DMS79 (cell line): ENCODE data around the gene TMEM131.

Experiments used
- DNase-seq: peaks from one replicate; lab custom pipeline; 2025; lab: John Stamatoyannopoulos, UW

The TMEM131 gene

GRCh38 chr2:97991081-97991856 lies 4.5 kb downstream of the TMEM131 start:
- DNase-seq: no peak

GRCh38 chr2:97988722-97989121 lies 7.0 kb downstream of the TMEM131 start:
- DNase-seq: no peak

- no peak for DNase-seq
Measured at GRCh38 chr2:97985998-97986397, 9.8 kb downstream of the TMEM131 start.

GRCh38 chr2:97983698-97984097 lies 12.1 kb downstream of the TMEM131 start:
- DNase-seq: no peak

GRCh38 chr2:97983134-97983533 lies 12.6 kb downstream of the TMEM131 start:
- DNase-seq: no peak

- no peak for DNase-seq
Measured at GRCh38 chr2:97982621-97983020, 13.1 kb downstream of the TMEM131 start.

GRCh38 chr2:97981961-97982360 lies 13.8 kb downstream of the TMEM131 start:
- no peak for DNase-seq

- no peak for DNase-seq
Measured at GRCh38 chr2:97979904-97980303, 15.8 kb downstream of the TMEM131 start.

GRCh38 chr2:97974471-97974870 lies 21.3 kb downstream of the TMEM131 start:
- DNase-seq: no peak

GRCh38 chr2:97970293-97971060 lies 25.3 kb downstream of the TMEM131 start:
- no peak for DNase-seq

- DNase-seq: no peak
Measured at GRCh38 chr2:97969081-97970067, 26.4 kb downstream of the TMEM131 start.

GRCh38 chr2:97967931-97968627 lies 27.7 kb downstream of the TMEM131 start:
- DNase-seq: no peak

- no peak for DNase-seq
Measured at GRCh38 chr2:97967216-97967592, 28.5 kb downstream of the TMEM131 start.

GRCh38 chr2:97966545-97967215 lies 29.1 kb downstream of the TMEM131 start:
- no peak for DNase-seq

- DNase-seq: no peak
Measured at GRCh38 chr2:97965116-97965515, 30.6 kb downstream of the TMEM131 start.

GRCh38 chr2:97963880-97964279 lies 31.9 kb downstream of the TMEM131 start:
- DNase-seq: no peak

GRCh38 chr2:97963079-97963406 lies 32.7 kb downstream of the TMEM131 start:
- DNase-seq: no peak

GRCh38 chr2:97961534-97961933 lies 34.2 kb downstream of the TMEM131 start:
- no peak for DNase-seq

GRCh38 chr2:97958184-97958583 lies 37.6 kb downstream of the TMEM131 start:
- DNase-seq: no peak

GRCh38 chr2:97957432-97958183 lies 38.1 kb downstream of the TMEM131 start:
- peak; percentile 26 for DNase-seq
